Activated gamma-delta T cell treated with Interleukin-2 at 50 U/mL for 16 hours (primary cell): ENCODE measurements around the gene CDK6.

Source experiments
- DNase-seq: peaks from one replicate; pipeline ENCODE4 v3.0.0-alpha.2; 2020

CDK6 gene

GRCh38 chr7:92729751-92730150 lies 106.6 kb downstream of the CDK6 start:
- no peak for DNase-seq

GRCh38 chr7:92729172-92729571 lies 107.2 kb downstream of the CDK6 start:
- no peak for DNase-seq

GRCh38 chr7:92727755-92728154 lies 108.6 kb downstream of the CDK6 start:
- DNase-seq = no peak

GRCh38 chr7:92725161-92725925 lies 111.0 kb downstream of the CDK6 start:
- no peak for DNase-seq

- DNase-seq = no peak
These were observed 112.4 kb downstream of the CDK6 start for GRCh38 chr7:92723943-92724342.

GRCh38 chr7:92723205-92723604 lies 113.2 kb downstream of the CDK6 start:
- no peak for DNase-seq

- no peak for DNase-seq
These were observed 113.8 kb downstream of the CDK6 start for GRCh38 chr7:92722541-92722940.

- no peak for DNase-seq
These were observed 115.6 kb downstream of the CDK6 start for GRCh38 chr7:92720604-92721350.

GRCh38 chr7:92717993-92718716 lies 118.2 kb downstream of the CDK6 start:
- DNase-seq = peak; percentile 21

- no peak for DNase-seq
These were observed 118.8 kb downstream of the CDK6 start for GRCh38 chr7:92717623-92717992.

- DNase-seq = no peak
These were observed 119.4 kb downstream of the CDK6 start for GRCh38 chr7:92716825-92717580.

- no peak for DNase-seq
These were observed 120.4 kb downstream of the CDK6 start for GRCh38 chr7:92715963-92716362.

GRCh38 chr7:92714767-92715166 lies 121.6 kb downstream of the CDK6 start:
- no peak for DNase-seq

GRCh38 chr7:92714280-92714679 lies 122.1 kb downstream of the CDK6 start:
- no peak for DNase-seq

GRCh38 chr7:92709912-92710311 lies 126.5 kb downstream of the CDK6 start:
- DNase-seq = no peak

- DNase-seq = no peak
These were observed 127.2 kb downstream of the CDK6 start for GRCh38 chr7:92709150-92709549.

- no peak for DNase-seq
These were observed 128.0 kb downstream of the CDK6 start for GRCh38 chr7:92708111-92709042.

GRCh38 chr7:92707435-92707834 lies 128.9 kb downstream of the CDK6 start:
- DNase-seq = no peak

- DNase-seq = no peak
These were observed 129.8 kb downstream of the CDK6 start for GRCh38 chr7:92706563-92706962.

GRCh38 chr7:92705831-92706230 lies 130.5 kb downstream of the CDK6 start:
- no peak for DNase-seq

GRCh38 chr7:92704858-92705257 lies 131.5 kb downstream of the CDK6 start:
- no peak for DNase-seq

- no peak for DNase-seq
These were observed 133.8 kb downstream of the CDK6 start for GRCh38 chr7:92702535-92702934.
